HUES64 (cell line): ENCODE results near the gene HDAC5.
"Not testable (repeated sequence)": the region's sequence is repeated elsewhere in the genome, so short reads cannot be mapped to it uniquely, and the experiment has no call there.

ENCODE experiments used
- H3K27ac ChIP-seq: 2 replicates; pipeline ENCODE4 v1.7.0; 2013; ENCODE audit warnings: low read depth, low read length, inconsistent platforms
- H3K27me3 ChIP-seq: 2 replicates; pipeline ENCODE4 v1.6.1; 2013; ENCODE audit warnings: mild to moderate bottlenecking, low read length; ENCODE audit not compliant: insufficient read depth
- H3K36me3 ChIP-seq: 2 replicates; pipeline ENCODE4 v1.6.1; 2013; ENCODE audit warnings: mild to moderate bottlenecking, low read length; ENCODE audit not compliant: insufficient read depth
- H3K4me1 ChIP-seq: 2 replicates; pipeline ENCODE4 v1.6.1; 2013; ENCODE audit warnings: mild to moderate bottlenecking, low read length, moderate library complexity; ENCODE audit not compliant: insufficient read depth
- H3K4me3 ChIP-seq: 2 replicates; pipeline ENCODE4 v1.5.1; 2013; ENCODE audit warnings: mild to moderate bottlenecking, low read length, moderate library complexity
- H3K9ac ChIP-seq: 2 replicates; pipeline ENCODE4 v1.6.1; 2013; ENCODE audit warnings: mild to moderate bottlenecking, low read depth, low read length
- H3K9me3 ChIP-seq: 2 replicates; pipeline ENCODE4 v1.6.1; 2013; ENCODE audit warnings: low read depth, low read length; ENCODE audit not compliant: insufficient read depth
- WGBS: fragments of 150-250, 120-280 bp; methylation state at CpG from one replicate; pipeline ENCODE4 v1.1.7; 2013; ENCODE audit warnings: missing lambda C conversion rate; 5-methylcytosine and 5-hydroxymethylcytosine counted together

HDAC5 gene

GRCh38 chr17:44149066-44149465 is 25.6 kb upstream of the HDAC5 start:
- not testable (repeated sequence) for H3K27ac ChIP-seq, H3K4me3 ChIP-seq, H3K27me3 ChIP-seq, H3K4me1 ChIP-seq, H3K9ac ChIP-seq, H3K9me3 ChIP-seq
- 91% methylated on average over 3 of the region's 3 CpGs for WGBS
- H3K36me3 ChIP-seq = peaks cover 76% of the 10 kb centered on the region

DNA sequence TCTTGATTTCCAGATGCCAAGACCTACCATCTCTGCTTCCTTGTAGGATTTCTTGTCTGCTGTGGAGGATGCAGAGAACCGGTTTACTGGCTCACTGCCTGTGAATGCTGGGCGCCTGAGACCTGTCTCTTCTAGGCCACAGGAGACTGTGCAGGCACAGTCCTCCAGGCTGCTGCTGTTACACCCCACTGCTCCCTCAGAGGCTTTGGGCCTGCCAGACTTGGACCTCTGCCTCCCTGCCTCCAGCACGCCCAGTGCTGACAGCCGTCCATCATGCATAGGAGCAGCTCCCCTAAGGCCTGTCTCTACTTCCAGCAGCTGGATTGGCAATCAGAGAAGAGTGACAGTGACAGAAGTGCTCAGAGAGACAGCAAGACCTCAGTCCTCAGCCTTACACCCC is 24.4 kb upstream of the HDAC5 start:
- 94% methylated on average over 4 of the region's 4 CpGs for WGBS
- Histone ChIP-seq H3K4me3 (no peak overlapping the region), H3K4me1 (no peaks in the 10 kb centered on the region), H3K9me3 (no peaks in the 10 kb centered on the region), H3K36me3 (peaks cover 67% of the 10 kb centered on the region), H3K27ac (no peak overlapping the region), H3K9ac (no peak overlapping the region), H3K27me3 (no peaks in the 10 kb centered on the region)

- no peaks in the 10 kb centered on the region for H3K9me3 ChIP-seq
- no peak overlapping the region for H3K9ac ChIP-seq
- WGBS = 74% methylated on average over 1 of the region's 2 CpGs
- no peak overlapping the region for H3K4me3 ChIP-seq
- H3K27me3 ChIP-seq = no peaks in the 10 kb centered on the region
- no peak overlapping the region for H3K27ac ChIP-seq
- H3K4me1 ChIP-seq = no peaks in the 10 kb centered on the region
- peaks cover 60% of the 10 kb centered on the region for H3K36me3 ChIP-seq
Measured at GRCh38 chr17:44146375-44147346, 23.2 kb upstream of the HDAC5 start.

DNA sequence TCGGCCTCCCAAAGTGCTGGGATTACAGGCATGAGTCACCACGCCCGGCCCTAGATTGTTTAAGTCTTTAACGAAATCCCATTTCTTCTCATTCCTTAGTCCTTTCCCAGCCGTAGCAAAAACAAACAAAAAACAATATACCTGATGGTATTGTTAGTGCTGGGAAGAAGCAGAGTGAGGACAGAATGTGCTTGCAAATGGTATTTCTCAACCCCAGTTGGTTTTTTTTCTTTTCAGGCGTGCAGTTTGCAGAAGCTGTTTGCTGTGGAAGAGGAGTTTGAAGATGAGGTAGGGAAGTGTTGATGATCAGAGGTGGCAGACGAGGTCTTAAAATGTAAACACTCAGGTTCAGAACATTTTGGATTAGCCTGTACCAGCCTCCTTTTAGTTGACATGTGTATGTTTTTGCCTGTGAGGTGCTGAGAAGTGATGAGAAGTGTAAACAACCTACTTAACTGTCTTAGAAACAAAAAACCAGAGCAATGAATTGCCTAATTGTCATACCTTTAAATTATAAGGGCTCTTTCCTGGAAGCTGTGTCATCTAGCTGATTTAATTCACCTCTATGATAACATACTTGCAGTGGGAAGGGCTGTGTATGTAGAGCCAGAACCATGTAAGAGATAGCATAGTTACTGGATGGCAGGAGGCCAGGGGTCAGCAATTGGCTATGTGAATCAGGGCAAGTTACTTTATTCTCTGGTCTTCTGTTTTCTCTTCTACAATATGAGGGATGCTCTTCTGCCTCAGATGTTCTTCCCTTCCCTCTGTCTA is 21.7 kb upstream of the HDAC5 start:
- no peaks in the 10 kb centered on the region for H3K4me1 ChIP-seq
- no peak overlapping the region for H3K4me3 ChIP-seq
- H3K27ac ChIP-seq = no peak overlapping the region
- no peak overlapping the region for H3K9ac ChIP-seq
- peaks cover 51% of the 10 kb centered on the region for H3K36me3 ChIP-seq
- no peaks in the 10 kb centered on the region for H3K27me3 ChIP-seq
- WGBS = 88% methylated on average over 6 of the region's 7 CpGs
- no peaks in the 10 kb centered on the region for H3K9me3 ChIP-seq

DNA sequence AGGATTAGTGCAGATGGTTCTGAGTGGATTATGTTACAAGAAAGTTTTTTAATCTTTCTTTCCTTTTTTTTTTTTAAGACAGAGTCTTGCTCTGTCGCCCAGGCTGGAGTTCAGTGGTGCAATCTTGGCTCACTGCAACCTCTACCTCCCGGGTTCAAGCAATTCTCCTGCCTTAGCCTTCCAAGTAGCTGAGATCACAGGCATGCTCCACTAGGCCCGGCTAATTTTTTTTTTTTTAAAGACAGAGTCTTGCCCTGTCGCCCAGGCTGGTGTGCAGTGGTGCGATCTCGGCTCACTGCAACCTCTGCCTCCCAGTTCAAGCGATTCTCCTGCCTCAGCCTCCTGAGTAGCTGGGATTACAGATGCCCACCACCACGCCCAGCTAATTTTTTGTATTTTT is 20.5 kb upstream of the HDAC5 start:
- H3K27me3 ChIP-seq, H3K4me3 ChIP-seq, H3K9ac ChIP-seq, H3K27ac ChIP-seq, H3K4me1 ChIP-seq, H3K9me3 ChIP-seq: not testable (repeated sequence)
- peaks cover 41% of the 10 kb centered on the region for H3K36me3 ChIP-seq
- WGBS = 97% methylated on average over 8 of the region's 8 CpGs

GRCh38 chr17:44137891-44138709 is 14.7 kb upstream of the HDAC5 start:
- Histone ChIP-seq H3K9ac (peak overlapping the region; percentile 32; the same call in 1 of the 2 replicates), H3K4me3 (peak overlapping the region; percentile 35), H3K27me3 (no peaks in the 10 kb centered on the region), H3K36me3 (no peaks in the 10 kb centered on the region), H3K4me1 (peaks cover 17% of the 10 kb centered on the region), H3K27ac (peak overlapping the region; percentile 85), H3K9me3 (no peaks in the 10 kb centered on the region)
- WGBS = 3% methylated on average over 19 of the region's 20 CpGs

- H3K9me3 ChIP-seq = no peaks in the 10 kb centered on the region
- peaks cover 17% of the 10 kb centered on the region for H3K4me1 ChIP-seq
- no peak overlapping the region for H3K9ac ChIP-seq
- no peaks in the 10 kb centered on the region for H3K27me3 ChIP-seq
- no peaks in the 10 kb centered on the region for H3K36me3 ChIP-seq
- 92% methylated on average over 9 of the region's 9 CpGs for WGBS
- H3K4me3 ChIP-seq = no peak overlapping the region
- H3K27ac ChIP-seq = no peak overlapping the region
Measured at GRCh38 chr17:44134752-44135568, 11.5 kb upstream of the HDAC5 start.

DNA sequence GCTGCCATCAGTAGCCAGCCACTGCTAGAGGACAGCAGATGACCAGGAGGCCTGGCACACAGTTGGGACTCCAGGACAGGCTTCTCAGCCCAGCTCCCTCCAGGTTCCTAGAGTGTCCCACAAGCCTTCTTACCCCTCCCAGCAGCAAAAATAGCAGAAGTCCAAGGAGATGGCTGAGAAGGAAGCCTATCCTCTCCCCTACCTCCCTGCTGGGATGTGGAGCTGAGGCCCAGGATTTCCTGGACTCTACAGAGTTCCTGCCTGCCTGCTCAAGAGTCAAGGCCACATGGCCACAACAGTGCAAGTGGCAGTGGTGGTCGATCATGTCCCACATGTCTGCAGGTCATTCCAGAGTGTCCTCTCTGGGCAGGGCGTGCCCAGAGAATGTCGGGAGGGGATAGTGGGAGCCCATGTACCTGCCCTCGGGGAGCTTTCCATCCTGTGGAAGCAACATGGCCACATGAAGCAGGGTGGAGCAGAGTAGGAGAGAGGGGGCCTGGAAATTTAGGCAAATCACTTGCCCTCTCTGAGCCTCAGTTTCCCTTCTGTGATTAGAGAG is 10.6 kb upstream of the HDAC5 start:
- Histone ChIP-seq H3K9me3 (no peaks in the 10 kb centered on the region), H3K9ac (no peak overlapping the region), H3K4me3 (no peak overlapping the region), H3K27me3 (no peaks in the 10 kb centered on the region), H3K4me1 (peaks cover 16% of the 10 kb centered on the region), H3K27ac (no peak overlapping the region), H3K36me3 (no peaks in the 10 kb centered on the region)
- WGBS = 92% methylated on average over 4 of the region's 4 CpGs

GRCh38 chr17:44132275-44132821 is 8.9 kb upstream of the HDAC5 start:
- Histone ChIP-seq H3K4me1 (peaks cover under 1% of the 10 kb centered on the region; the same call in 1 of the 2 replicates), H3K4me3 (no peak overlapping the region), H3K36me3 (no peaks in the 10 kb centered on the region), H3K9ac (no peak overlapping the region), H3K27me3 (no peaks in the 10 kb centered on the region), H3K9me3 (no peaks in the 10 kb centered on the region), H3K27ac (no peak overlapping the region)

DNA sequence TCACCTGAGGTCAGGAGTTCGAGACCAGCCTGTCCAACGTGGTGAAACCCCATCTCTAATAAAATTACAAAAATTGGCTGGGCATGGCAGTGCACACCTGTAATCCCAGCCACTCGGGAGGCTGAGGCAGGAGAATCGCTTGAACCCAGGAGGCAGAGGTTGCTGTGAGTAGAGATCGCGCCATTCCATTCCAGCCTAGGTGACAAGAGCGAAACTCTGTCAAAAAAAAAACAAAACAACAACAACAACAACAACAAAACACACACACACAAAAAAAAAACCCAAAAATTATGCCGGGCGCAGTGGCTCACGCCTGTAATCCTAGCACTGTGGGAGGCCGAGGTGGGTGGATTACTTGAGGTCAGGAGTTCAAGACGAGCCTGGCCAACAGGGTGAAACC is 7.9 kb upstream of the HDAC5 start:
- H3K4me1 ChIP-seq = not testable (repeated sequence)
- 97% methylated on average over 12 of the region's 12 CpGs for WGBS

More for the DNA sequence above, 7.9 kb upstream of the HDAC5 start:
- H3K9me3 ChIP-seq, H3K27ac ChIP-seq, H3K9ac ChIP-seq, H3K36me3 ChIP-seq, H3K27me3 ChIP-seq, H3K4me3 ChIP-seq: not testable (repeated sequence)
